Stimulated activated naive B cell treated with anti-CD40 and anti-IgM and Interleukin-4, amounts not matched to agents 10 μg/mL and 1 μg/mL and 100 μg/mL, for 72 hours (primary cell): ENCODE measurements around the gene FAM111A.
A peak's percentile ranks its signal among the peaks of the same experiment; 100 is the strongest.
"Not testable (repeated sequence)": the region's sequence is repeated elsewhere in the genome, so short reads cannot be mapped to it uniquely, and the experiment has no call there.

Experiments used
- ATAC-seq, 2 donors: fragments of 150-1000 bp; cut with Tn5 transposase; replicated peaks; 2 replicates each; pipeline ENCODE4 v1.10.0; 2021; ENCODE audit warnings: moderate library complexity in 1 of 2
- DNase-seq: peaks from one replicate; pipeline ENCODE4 v3.0.0; 2021
- H3K27ac Mint-ChIP-seq: one replicate; pipeline ENCODE4 v1.8.0; 2022; ENCODE audit warnings: mild to moderate bottlenecking, mixed read lengths
- H3K27me3 Mint-ChIP-seq, 2 donors: one replicate each; pipeline ENCODE4 v1.8.0; 2022; ENCODE audit warnings: mixed read lengths in 2 of 2
- H3K36me3 Mint-ChIP-seq, 2 donors: one replicate each; pipeline ENCODE4 v1.8.0; 2022; ENCODE audit warnings: mixed read lengths in 2 of 2, mild to moderate bottlenecking in 1 of 2
- H3K4me1 Mint-ChIP-seq, 2 donors: one replicate each; pipeline ENCODE4 v1.8.0; 2022; ENCODE audit warnings: mixed read lengths in 2 of 2, mild to moderate bottlenecking in 1 of 2
- H3K4me3 Mint-ChIP-seq, 2 donors: one replicate each; pipeline ENCODE4 v1.8.0; 2022; ENCODE audit warnings: mild to moderate bottlenecking in 2 of 2, mixed read lengths in 2 of 2, moderate library complexity in 1 of 2
- H3K9me3 Mint-ChIP-seq, 2 donors: one replicate each; pipeline ENCODE4 v1.8.0; 2022; ENCODE audit warnings: mixed read lengths in 2 of 2, mild to moderate bottlenecking in 1 of 2

FAM111A gene

DNA sequence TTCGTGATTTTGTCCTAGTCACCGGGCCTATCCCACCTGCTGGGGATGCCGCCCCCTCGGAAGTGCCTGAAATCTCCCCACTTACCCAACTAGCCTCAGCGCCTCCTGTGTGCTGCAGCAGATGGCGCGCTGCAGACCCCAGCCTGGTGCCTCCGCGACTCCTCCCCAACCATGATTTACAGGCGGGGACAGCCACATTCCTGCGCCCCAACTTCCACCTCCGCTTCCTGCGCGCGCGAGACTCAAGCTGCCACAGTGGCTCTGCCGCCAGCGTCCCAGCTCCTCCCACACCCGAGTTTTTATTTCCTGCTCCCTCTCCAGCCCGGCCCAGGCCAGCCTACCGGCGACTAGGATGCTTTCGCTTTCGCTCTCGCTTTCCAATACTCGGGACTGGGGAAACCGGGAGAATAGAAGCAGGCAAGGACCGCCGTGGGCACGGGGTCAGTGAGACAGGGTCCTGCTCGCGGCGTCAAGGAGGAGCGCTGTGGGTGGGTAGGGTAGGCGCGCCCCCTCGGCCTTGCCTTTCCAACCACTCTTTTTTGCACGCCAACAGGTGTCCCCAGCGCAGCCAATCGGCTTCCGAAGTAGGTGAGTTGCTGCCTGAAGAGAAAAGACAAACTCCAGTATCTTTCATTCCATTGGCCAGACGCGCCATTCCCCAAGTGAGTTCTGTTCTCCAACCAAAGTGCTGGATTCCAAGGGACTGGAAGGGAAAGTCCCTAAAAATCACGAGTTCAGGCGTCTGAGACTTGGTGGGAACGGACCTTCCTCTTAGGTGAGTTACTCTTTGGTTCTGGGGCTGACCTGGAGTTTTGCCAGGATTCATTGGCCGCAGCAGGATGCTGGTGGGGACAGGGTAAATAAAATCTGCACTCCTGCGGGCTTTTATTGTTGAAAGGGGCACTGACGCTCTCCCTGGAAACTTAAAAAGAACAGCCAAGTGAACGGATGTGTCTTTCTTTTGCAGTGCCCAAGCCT, at the start of gene FAM111A:
FAM111A (plus strand) TSS at position 327 of the 978 bp plus-strand sequence. CDS start 6,017 bp downstream, outside the sequence.
- Mint-ChIP-seq H3K4me3 (peak within 1 kb of the TSS; percentile 96 to 97), H3K27ac (peak within 1 kb of the TSS; percentile 99), H3K4me1 (peaks cover 40 to 65% of the 10 kb centered on the region in 2 donors), H3K9me3 (no peaks in the 10 kb centered on the region), H3K27me3 (no peaks in the 10 kb centered on the region), H3K36me3 (peaks cover 0 to 3% of the 10 kb centered on the region in 2 donors)
- peak; percentile 80 for DNase-seq
- peak; percentile 77 to 80 for ATAC-seq

- Mint-ChIP-seq H3K36me3 (peaks cover 29 to 34% of the 10 kb centered on the region in 2 donors), H3K4me1 (peaks cover 48 to 88% of the 10 kb centered on the region in 2 donors)
- H3K4me3 Mint-ChIP-seq, H3K27ac Mint-ChIP-seq, H3K9me3 Mint-ChIP-seq, DNase-seq, H3K27me3 Mint-ChIP-seq, ATAC-seq: not testable (repeated sequence)
Measured at GRCh38 chr11:59093576-59093975, 49.1 kb upstream of the FAM111A start.

- Mint-ChIP-seq H3K4me3 (peak overlapping the region; percentile 0 to 17), H3K27ac (peak overlapping the region; percentile 15), H3K36me3 (peaks cover 31 to 40% of the 10 kb centered on the region in 2 donors), H3K4me1 (peaks cover 52 to 91% of the 10 kb centered on the region in 2 donors)
- peak; percentile 51 for DNase-seq
- peak; percentile 97 to 98 for ATAC-seq
- not testable (repeated sequence) for H3K9me3 Mint-ChIP-seq, H3K27me3 Mint-ChIP-seq
Measured at GRCh38 chr11:59095225-59095624, 47.4 kb upstream of the FAM111A start.

- Mint-ChIP-seq H3K36me3 (peaks cover 31 to 41% of the 10 kb centered on the region in 2 donors), H3K4me1 (peaks cover 57 to 94% of the 10 kb centered on the region in 2 donors), H3K27ac (peak overlapping the region; percentile 72)
- not testable (repeated sequence) for DNase-seq, ATAC-seq, H3K4me3 Mint-ChIP-seq, H3K27me3 Mint-ChIP-seq, H3K9me3 Mint-ChIP-seq
Measured at GRCh38 chr11:59095972-59096575, 46.6 kb upstream of the FAM111A start.

GRCh38 chr11:59097113-59097708, 45.4 kb upstream of the FAM111A start:
- peaks cover 0 to 4% of the 10 kb centered on the region in 2 donors for H3K9me3 Mint-ChIP-seq
- ATAC-seq (peak; percentile 41 to 43), DNase-seq (peak; percentile 48)
- peak overlapping the region; percentile 60 for H3K27ac Mint-ChIP-seq
- H3K4me1 Mint-ChIP-seq, result peaks cover 56 to 91% of the 10 kb centered on the region in 2 donors
- H3K27me3 Mint-ChIP-seq, result no peaks in the 10 kb centered on the region
- peak overlapping the region; percentile 30 to 56 for H3K4me3 Mint-ChIP-seq
- peaks cover 31 to 38% of the 10 kb centered on the region in 2 donors for H3K36me3 Mint-ChIP-seq

DNA sequence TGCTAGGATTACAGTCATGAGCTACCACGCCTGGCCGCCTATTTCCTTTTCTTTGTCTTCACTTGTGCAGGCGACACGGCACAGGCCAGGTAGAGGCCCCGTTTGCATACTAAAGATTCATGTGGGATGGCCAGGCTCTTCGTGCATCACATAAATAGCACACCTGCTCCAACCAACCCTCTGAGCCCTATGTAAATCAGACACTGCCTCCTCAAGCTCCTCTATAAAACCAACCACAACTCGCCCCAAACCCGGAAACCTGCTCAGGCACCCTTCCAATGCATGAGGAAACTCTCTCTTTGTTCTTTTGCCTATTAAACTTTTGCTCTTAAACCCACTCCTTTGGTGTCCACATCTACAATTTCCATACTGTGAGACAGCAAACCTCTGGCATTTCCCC, 44.7 kb upstream of the FAM111A start:
- Mint-ChIP-seq H3K27ac (peak overlapping the region; percentile 87), H3K36me3 (peaks cover 27 to 34% of the 10 kb centered on the region in 2 donors), H3K4me1 (peaks cover 56 to 91% of the 10 kb centered on the region in 2 donors), H3K4me3 (peak overlapping the region; percentile 40 to 46)
- not testable (repeated sequence) for DNase-seq, H3K27me3 Mint-ChIP-seq, ATAC-seq, H3K9me3 Mint-ChIP-seq

GRCh38 chr11:59102259-59102765, 40.3 kb upstream of the FAM111A start:
- peaks cover 7 to 16% of the 10 kb centered on the region in 2 donors for H3K36me3 Mint-ChIP-seq
- peak; percentile 84 to 86 for ATAC-seq
- H3K9me3 Mint-ChIP-seq, result peaks cover 0 to 4% of the 10 kb centered on the region in 2 donors
- peak overlapping the region; percentile 93 for H3K27ac Mint-ChIP-seq
- peak; percentile 95 for DNase-seq
- peak overlapping the region; percentile 81 to 89 for H3K4me3 Mint-ChIP-seq
- H3K27me3 Mint-ChIP-seq, result no peaks in the 10 kb centered on the region
- peaks cover 60 to 92% of the 10 kb centered on the region in 2 donors for H3K4me1 Mint-ChIP-seq

- Mint-ChIP-seq H3K36me3 (peaks cover 1 to 6% of the 10 kb centered on the region in 2 donors), H3K4me3 (peak within 1 kb of the TSS; percentile 91 to 93), H3K27ac (peak within 1 kb of the TSS; percentile 93), H3K27me3 (no peaks in the 10 kb centered on the region), H3K9me3 (no peaks in the 10 kb centered on the region), H3K4me1 (peaks cover 56 to 74% of the 10 kb centered on the region in 2 donors)
- ATAC-seq, result peak; percentile 66 to 68
- DNase-seq, result peak; percentile 74
Measured at GRCh38 chr11:59106363-59107336, 36.0 kb upstream of the FAM111A start, which contains the start of gene FAM111B. Gene FAM111B, plus strand, starts transcription at chr11:59107237. Its CDS starts 2,389 bp downstream, at chr11:59109626.

DNA sequence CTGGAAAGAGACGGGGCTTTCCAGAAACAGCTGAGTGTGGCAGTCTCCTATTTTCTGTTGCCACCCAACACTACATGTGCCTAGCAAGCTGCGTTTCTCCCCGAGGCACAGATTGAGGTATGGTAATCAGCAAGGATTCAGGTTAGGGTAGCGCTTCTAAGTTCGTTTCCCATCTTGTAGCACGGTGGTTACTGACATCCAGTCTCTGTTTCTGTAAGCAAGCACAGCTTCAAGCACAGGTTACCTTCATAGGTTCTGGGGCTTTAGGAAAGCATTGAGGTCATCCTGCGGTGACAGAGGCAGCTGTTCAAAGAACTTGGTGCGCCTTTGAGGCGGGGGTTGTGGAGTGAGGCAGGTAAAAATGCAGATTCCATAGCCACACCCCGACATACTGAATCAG, 34.9 kb upstream of the FAM111A start:
- H3K9me3 Mint-ChIP-seq, DNase-seq, H3K27me3 Mint-ChIP-seq: not testable (repeated sequence)
- peak; percentile 20 for ATAC-seq
- Mint-ChIP-seq H3K27ac (peak overlapping the region; percentile 93), H3K4me3 (peak overlapping the region; percentile 91 to 93), H3K4me1 (peaks cover 53 to 69% of the 10 kb centered on the region in 2 donors), H3K36me3 (peaks cover 2 to 10% of the 10 kb centered on the region in 2 donors)

DNA sequence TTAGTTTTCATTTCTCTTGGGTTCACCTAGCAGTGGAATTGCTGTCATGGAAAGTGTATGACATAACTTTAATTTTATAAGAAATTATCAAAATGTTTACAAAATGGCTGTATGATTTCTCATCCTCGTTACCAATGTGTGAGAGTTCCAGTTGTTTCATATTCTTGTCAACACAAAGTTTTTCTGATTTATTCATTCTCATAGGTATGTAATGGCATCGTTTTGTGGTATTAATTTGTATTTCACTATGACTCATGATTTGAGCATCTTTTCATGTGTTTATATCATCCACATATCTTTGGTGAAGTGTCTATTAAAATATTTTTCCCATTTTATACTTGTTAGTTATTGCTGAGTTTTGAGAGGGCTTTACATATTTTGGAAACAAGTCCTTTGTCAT, 30.2 kb upstream of the FAM111A start:
- ATAC-seq, result no peak
- H3K9me3 Mint-ChIP-seq, result peaks cover 7 to 13% of the 10 kb centered on the region in 2 donors
- no peak overlapping the region for H3K27ac Mint-ChIP-seq
- H3K4me1 Mint-ChIP-seq, result peaks cover 21 to 22% of the 10 kb centered on the region in 2 donors
- no peaks in the 10 kb centered on the region for H3K27me3 Mint-ChIP-seq
- no peak for DNase-seq
- H3K36me3 Mint-ChIP-seq, result peaks cover 36 to 53% of the 10 kb centered on the region in 2 donors
- H3K4me3 Mint-ChIP-seq, result no peak overlapping the region

- DNase-seq (no peak), ATAC-seq (no peak)
- Mint-ChIP-seq H3K4me1 (peaks cover 2 to 3% of the 10 kb centered on the region in 2 donors), H3K27me3 (no peaks in the 10 kb centered on the region), H3K4me3 (no peak overlapping the region), H3K36me3 (peaks cover 51 to 65% of the 10 kb centered on the region in 2 donors), H3K27ac (no peak overlapping the region), H3K9me3 (peaks cover 18 to 21% of the 10 kb centered on the region in 2 donors)
Measured at GRCh38 chr11:59114344-59114743, 28.3 kb upstream of the FAM111A start.

DNA sequence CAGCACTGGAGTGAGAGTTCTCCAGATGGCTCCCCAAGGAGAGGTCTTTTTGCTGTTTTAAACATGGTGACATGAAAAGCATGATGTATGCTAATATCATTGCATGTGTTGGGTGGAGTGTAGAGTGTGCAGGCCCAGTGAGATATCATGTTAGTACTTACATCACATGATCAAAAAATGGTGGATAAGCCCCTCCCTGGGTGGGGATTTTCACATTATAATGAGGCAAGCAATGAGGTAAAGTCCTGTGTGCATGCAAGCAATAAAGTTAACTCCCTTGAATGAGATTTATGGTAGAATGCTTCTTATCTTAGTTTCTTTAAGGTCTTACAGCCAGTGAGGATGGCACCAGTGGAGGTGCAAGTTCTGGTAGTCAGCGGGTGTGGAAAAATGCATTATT, 27.1 kb upstream of the FAM111A start:
- Mint-ChIP-seq H3K36me3 (peaks cover 56 to 69% of the 10 kb centered on the region in 2 donors), H3K27me3 (no peaks in the 10 kb centered on the region), H3K9me3 (peaks cover 18 to 21% of the 10 kb centered on the region in 2 donors), H3K4me3 (no peak overlapping the region), H3K27ac (no peak overlapping the region), H3K4me1 (peaks cover 0 to 1% of the 10 kb centered on the region in 2 donors)
- no peak for ATAC-seq
- DNase-seq, result no peak

DNA sequence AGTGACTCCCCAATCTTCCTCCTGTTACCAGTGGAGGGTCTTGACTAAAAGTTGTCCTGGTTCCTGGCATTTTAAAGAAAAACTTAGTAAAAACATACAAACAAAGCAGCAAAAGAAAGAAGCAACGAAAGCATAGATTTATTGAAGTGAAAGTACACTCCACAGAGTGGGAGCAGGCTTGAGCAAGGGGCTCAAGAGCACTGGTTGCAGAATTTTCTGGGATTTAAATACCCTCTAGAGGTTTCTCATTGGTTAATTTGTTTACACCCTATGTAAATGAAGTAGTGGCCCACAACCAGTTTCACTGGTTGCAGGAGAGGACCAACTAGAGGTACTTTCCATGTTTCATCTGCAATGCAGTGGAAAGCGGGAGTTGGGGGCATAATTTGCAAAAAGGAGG, 24.9 kb upstream of the FAM111A start:
- Mint-ChIP-seq H3K27me3 (no peaks in the 10 kb centered on the region), H3K36me3 (peaks cover 60 to 64% of the 10 kb centered on the region in 2 donors), H3K4me1 (peaks cover 3 to 8% of the 10 kb centered on the region in 2 donors), H3K27ac (no peak overlapping the region), H3K9me3 (peaks cover 18 to 21% of the 10 kb centered on the region in 2 donors), H3K4me3 (no peak overlapping the region)
- ATAC-seq, result no peak
- DNase-seq, result no peak
